ENCODE results near the gene ITIH5.
"Not testable (repeated sequence)": the region's sequence is repeated elsewhere in the genome, so short reads cannot be mapped to it uniquely, and the experiment has no call there.

Gene ITIH5

DNA sequence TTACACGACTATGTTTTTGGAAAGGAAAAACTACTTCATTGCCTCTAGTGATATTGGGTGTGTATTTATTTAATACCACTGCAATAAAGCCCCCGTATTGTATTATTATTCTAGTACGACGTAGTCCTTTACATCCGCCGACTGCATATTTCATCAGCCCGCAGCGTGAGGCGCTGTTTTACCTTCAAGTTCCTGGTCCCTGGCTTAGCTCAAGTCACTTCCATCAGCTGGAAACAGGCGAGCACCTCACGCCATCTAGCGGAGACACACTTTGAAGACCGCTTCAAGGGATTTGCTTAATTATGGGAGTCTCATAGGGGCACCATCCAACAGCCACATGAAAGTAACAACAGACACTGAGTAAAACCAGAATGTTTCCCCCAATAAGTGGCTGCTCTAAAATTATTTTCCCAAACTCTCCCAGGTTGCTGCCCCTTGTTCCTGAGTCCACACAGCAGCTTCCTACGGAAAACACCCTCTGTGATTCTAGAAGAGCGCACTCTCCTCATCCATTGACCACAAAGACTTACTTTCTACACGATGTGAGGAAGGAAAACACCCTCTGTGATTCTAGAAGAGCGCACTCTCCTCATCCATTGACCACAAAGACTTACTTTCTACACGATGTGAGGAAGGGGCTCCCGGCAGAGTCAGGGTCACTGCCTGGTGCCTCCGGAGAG is 20.6 kb upstream of the ITIH5 start:
- DNase-seq (ENCODE audit: low read depth): peak; percentile 53

DNA sequence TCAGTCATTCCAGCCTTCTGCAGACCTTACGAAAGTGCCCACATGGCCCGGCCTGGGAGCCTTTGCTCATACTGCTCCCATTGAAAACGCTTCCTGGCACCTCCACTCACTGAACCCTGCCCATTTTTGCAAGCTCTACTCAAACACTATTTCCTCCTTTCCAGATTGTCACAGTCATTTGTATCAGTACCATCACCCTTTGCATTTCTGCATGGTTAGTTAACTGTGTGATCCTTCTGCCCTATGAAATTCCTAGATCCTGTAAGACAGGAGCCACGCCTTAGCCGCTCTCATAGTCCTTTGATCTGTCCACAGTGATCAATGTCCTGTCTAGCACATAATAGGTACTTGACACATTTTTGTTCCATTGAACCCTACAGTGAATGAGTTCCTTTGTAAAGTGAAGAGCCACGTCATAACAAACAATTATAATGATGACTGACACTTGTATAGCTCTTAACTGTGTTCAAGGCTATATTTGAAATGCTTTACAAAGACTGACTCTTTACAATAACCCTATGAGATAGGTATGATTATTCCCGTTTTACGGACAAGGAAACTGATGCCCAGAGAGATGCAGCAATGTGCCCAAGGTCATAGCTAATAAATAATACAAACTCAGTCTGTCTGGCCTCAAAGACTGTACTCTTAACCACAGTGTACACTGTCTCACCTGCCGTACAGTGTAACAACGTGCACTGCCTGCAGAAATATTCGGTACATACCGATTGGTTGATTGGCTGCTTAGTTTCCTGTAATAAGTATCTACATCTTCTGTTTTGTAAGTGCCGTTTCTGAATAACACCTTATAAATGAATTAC is 19.8 kb upstream of the ITIH5 start:
- DNase-seq (ENCODE audit: low read depth): no peak

- DNase-seq (ENCODE audit: low read depth): not testable (repeated sequence)
Measured at GRCh38 chr10:7680078-7680477, 13.3 kb upstream of the ITIH5 start.

GRCh38 chr10:7679256-7679655 is 12.5 kb upstream of the ITIH5 start:
- DNase-seq (ENCODE audit: low read depth): no peak

GRCh38 chr10:7672341-7673134 is 5.8 kb upstream of the ITIH5 start:
- no peak for DNase-seq (ENCODE audit: low read depth)

GRCh38 chr10:7670157-7670556 is 3.4 kb upstream of the ITIH5 start:
- no peak for DNase-seq (ENCODE audit: low read depth)

GRCh38 chr10:7667262-7668141 is 736 bp upstream of the ITIH5 start:
- no peak for DNase-seq (ENCODE audit: low read depth)

DNA sequence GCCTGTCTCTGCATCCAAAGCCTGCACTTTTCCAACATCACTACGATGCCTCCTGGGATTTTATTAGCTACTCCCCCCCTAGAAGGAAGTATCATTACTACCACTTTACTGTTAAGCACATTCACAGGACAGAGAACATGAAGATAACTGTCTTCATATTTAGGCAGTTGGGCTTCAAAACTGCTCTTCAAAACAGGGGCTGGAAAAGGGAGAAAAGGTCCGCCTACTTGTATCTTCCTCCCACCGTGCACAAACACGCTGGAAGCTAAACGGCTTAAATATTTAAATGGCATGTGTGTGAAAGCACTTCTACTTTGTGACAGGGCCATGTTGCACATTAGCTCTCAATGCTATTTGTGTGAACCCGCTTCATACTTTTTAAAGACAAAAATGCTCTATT is 999 bp downstream of the ITIH5 start:
- DNase-seq (ENCODE audit: low read depth): no peak

DNA sequence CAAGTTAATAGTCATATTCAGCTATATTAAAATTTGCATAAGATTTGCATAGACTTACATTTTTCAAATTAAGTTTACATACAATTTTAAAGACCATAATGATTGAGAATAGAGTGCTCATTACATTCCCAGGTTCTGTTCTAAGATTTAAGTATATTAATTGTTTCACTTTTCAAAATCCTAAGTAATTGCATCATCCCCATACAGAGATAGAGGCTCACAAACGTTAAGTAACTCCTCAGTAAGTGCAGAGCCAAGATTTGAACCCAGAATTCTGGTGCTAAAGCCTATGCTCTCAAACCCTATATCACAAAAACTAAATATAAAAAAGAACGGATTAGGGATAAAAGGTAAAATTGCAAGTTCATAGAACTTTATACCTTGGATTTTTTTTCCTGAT is 2.1 kb downstream of the ITIH5 start:
- no peak for DNase-seq (ENCODE audit: low read depth)

DNA sequence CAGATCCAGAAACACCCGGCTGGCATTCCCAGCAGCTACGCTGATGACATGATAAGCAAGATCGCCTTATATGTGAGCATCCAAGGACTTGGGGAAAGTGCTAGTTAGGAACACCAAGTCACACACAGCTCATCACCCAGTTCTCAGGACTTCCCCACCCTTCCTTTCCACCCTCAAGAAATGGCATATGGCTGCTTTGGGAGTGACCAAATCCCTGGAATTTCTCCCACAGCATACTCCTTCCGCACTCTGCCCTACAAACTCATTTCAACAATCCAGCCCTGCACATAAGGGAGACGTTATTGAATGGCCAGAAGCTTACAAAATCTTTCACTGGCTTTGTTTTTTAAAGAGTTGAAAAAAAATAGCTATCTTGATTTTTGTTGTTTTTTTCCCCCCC is 4.2 kb downstream of the ITIH5 start:
- DNase-seq (ENCODE audit: low read depth): no peak

- no peak for DNase-seq (ENCODE audit: low read depth)
Measured at GRCh38 chr10:7659560-7659959, 7.2 kb downstream of the ITIH5 start.

DNA sequence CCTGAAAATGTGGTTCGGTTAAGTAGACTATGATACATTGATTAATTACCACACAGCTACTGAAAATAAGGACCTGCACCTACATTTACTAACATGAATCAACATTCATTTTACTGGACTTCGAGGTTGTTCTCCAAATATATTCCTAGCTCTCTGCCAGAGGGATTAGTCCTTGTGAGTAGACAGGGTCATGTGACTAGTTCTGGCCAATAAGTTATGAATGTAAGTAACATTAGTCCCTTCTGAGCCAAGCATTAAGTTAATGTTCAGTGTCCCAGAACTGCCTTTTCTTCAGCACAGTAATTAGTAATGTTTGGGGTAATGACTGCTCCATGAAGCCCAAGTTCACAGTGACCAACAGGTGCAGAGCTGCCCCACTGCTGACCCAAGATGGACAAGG is 9.2 kb downstream of the ITIH5 start:
- DNase-seq (ENCODE audit: low read depth): no peak

GRCh38 chr10:7657079-7657478 is 9.7 kb downstream of the ITIH5 start:
- not testable (repeated sequence) for DNase-seq (ENCODE audit: low read depth)

- DNase-seq (ENCODE audit: low read depth): no peak
Measured at GRCh38 chr10:7651853-7652470, 14.8 kb downstream of the ITIH5 start.

DNA sequence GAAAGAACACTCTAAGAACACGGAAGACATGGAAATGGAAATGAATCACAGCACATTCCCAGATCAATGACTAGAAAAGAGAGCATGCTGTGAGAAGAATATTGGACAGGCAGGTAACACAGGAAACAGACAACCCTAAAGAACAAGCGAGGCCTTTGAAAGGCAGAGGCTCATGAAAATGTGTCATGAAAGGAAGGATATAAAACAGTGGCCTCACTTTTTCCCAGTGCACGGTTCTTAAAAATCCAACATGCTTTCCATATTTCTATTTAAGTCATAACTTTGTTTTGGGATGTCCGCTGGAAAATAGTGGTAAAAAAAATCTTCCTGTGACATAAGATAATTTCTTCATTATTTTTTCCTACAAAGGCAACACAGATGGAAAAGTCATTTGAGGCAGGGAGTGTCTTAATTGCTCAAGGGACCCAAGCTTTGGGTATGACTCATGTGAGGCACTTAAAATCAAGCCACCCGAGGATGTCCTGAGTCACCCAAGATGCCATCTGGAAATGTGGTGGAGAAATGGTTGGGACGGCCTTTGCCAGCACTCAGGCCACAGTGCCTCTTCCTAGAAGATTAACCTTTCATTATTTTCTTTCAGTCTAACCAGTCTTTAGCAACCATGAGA is 17.0 kb downstream of the ITIH5 start:
- no peak for DNase-seq (ENCODE audit: low read depth)

DNA sequence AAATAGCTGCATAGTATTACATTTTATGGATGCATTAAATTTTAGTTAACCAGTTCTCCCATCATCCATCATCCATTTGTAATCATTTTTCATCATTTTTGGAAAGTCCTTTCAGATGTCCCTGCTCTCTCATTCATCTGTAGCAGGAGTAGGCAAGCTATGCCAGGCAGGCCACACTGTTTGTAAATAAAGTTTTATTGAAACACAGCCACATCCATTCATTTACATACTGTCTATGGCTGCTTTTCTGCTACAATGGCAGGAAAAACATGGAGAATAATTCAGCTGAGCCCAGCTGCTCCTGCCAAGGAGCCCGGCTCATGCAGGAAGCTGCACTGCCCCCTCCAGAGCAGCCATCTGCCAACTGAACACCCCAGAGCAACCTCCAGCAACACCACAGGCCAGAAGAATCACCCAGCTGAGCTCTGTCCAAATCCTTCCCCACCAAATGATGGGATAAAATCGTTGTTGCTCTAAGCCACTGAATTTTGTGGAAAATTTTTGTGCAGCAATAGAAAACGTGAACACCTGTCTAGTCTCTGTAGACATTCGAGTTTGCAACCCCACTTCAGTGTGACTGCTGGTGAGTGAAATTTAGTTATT is 19.6 kb downstream of the ITIH5 start:
- no peak for DNase-seq (ENCODE audit: low read depth)

- DNase-seq (ENCODE audit: low read depth): no peak
Measured at GRCh38 chr10:7642491-7643011, 24.2 kb downstream of the ITIH5 start.

GRCh38 chr10:7635408-7636125 is 31.2 kb downstream of the ITIH5 start:
- DNase-seq (ENCODE audit: low read depth): no peak

DNA sequence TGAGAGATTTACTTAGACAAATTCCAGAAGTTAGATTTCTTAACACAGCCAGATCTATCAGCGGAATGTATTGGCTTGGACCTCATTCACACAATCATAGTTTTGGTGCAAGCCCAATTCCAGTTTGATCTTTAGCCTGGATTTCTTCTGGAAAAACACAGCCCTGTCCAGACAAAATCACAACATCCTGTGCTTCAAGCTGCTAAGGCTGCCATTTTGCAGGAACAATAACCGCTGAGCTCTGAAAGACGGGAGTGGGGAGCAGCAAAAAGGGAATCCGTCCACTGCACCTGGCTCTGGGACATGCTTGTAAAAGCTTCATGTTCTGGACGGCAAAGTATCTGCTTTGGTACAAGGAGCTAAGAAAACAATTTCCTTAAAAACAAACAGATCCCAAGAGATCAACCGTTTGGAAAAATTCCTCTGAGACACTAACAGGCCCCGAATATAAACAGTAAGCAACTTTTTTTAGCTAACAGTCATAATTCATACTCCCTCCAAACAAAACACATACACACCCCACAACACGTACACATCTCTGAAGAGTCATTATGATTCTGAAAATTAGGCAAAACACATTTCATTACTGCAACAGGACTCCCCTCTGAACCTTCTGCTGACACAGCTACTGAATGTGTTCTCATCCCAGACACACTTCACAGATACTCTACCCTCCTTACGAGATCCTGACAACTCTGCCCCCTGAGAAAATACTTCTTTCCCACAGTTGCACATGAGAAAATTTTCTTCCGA is 32.4 kb downstream of the ITIH5 start:
- no peak for DNase-seq (ENCODE audit: low read depth)
